SJCRH30 (cell line): ENCODE measurements around the gene FKBP7. TPM values are rescaled to one million over a fixed set of nuclear protein-coding genes. Genes with fewer than 3 reads are reported as not detected.
"Not testable (repeated sequence)": the region's sequence is repeated elsewhere in the genome, so short reads cannot be mapped to it uniquely, and the experiment has no call there.

Experiments
- DNase-seq, 2 experiments: peaks; one replicate each; pipeline ENCODE4 v3.0.0-alpha.2; 2015 to 2020
- H3K27ac ChIP-seq: fragments of 250-450 bp; sonication (Bioruptor Pico); 2 replicates; pipeline ENCODE4 v1.5.1; 2020; ENCODE audit warnings: mild to moderate bottlenecking, moderate library complexity
- H3K27me3 ChIP-seq: fragments of 250-450 bp; sonication (Bioruptor Pico); 2 replicates; pipeline ENCODE4 v1.5.1; 2020; ENCODE audit warnings: mild to moderate bottlenecking, moderate library complexity
- H3K36me3 ChIP-seq: fragments of 250-450 bp; sonication (Bioruptor Pico); 2 replicates; pipeline ENCODE4 v1.5.1; 2020; ENCODE audit warnings: mild to moderate bottlenecking, moderate library complexity
- H3K4me1 ChIP-seq: fragments of 250-450 bp; sonication (Bioruptor Pico); 2 replicates; pipeline ENCODE4 v1.5.1; 2020; ENCODE audit warnings: mild to moderate bottlenecking, moderate library complexity
- H3K4me3 ChIP-seq: fragments of 250-450 bp; sonication (Bioruptor Pico); 2 replicates; pipeline ENCODE4 v1.5.1; 2020; ENCODE audit warnings: mild to moderate bottlenecking, moderate library complexity
- H3K9me3 ChIP-seq: fragments of 250-450 bp; sonication (Bioruptor Pico); replicated peaks from 2 replicates; pipeline ENCODE4 v1.5.1; 2020; ENCODE audit warnings: mild to moderate bottlenecking, moderate library complexity
- total RNA-seq: library from RNA; depleted of rRNA; stranded (reverse); fragments of >200 nt; shearing (Covaris generic); gene quantifications from 2 replicates; pipeline ENCODE4 v1.2.3, GENCODE V29; 2014

Gene FKBP7
- total RNA-seq, 1 experiment from 2014 or later, result 48.4 TPM

- H3K27ac ChIP-seq, result no peak overlapping the region; the same call in 1 of the 2 replicates
- no peaks in the 10 kb centered on the region for H3K4me1 ChIP-seq
- no peaks in the 10 kb centered on the region for H3K9me3 ChIP-seq
- no peak for DNase-seq
- H3K4me3 ChIP-seq, result peak overlapping the region; percentile 94
- no peaks in the 10 kb centered on the region for H3K27me3 ChIP-seq
- peaks cover 41% of the 10 kb centered on the region for H3K36me3 ChIP-seq
Measured at GRCh38 chr2:178448968-178449661, 29.3 kb downstream of the FKBP7 start.

- Histone ChIP-seq H3K27ac (no peak overlapping the region), H3K4me3 (no peak overlapping the region), H3K27me3 (no peaks in the 10 kb centered on the region), H3K9me3 (no peaks in the 10 kb centered on the region), H3K36me3 (peaks cover 95% of the 10 kb centered on the region), H3K4me1 (no peaks in the 10 kb centered on the region)
- DNase-seq, result no peak
Measured at GRCh38 chr2:178441426-178441825, 37.0 kb downstream of the FKBP7 start.

GRCh38 chr2:178436662-178437061 lies 41.7 kb downstream of the FKBP7 start:
- no peak for DNase-seq
- Histone ChIP-seq H3K4me1 (no peaks in the 10 kb centered on the region), H3K27ac (no peak overlapping the region), H3K27me3 (no peaks in the 10 kb centered on the region), H3K36me3 (peaks cover 93% of the 10 kb centered on the region), H3K9me3 (no peaks in the 10 kb centered on the region), H3K4me3 (no peak overlapping the region)

GRCh38 chr2:178429336-178429735 lies 49.1 kb downstream of the FKBP7 start:
- Histone ChIP-seq H3K4me1 (no peaks in the 10 kb centered on the region), H3K36me3 (peaks cover 77% of the 10 kb centered on the region), H3K27me3 (no peaks in the 10 kb centered on the region), H3K9me3 (no peaks in the 10 kb centered on the region; the same call in 1 of the 2 replicates), H3K4me3 (no peak overlapping the region), H3K27ac (no peak overlapping the region)
- DNase-seq, result no peak

GRCh38 chr2:178428396-178428806 lies 50.0 kb downstream of the FKBP7 start:
- H3K27me3 ChIP-seq, result no peaks in the 10 kb centered on the region
- H3K4me3 ChIP-seq, result no peak overlapping the region
- peaks cover 69% of the 10 kb centered on the region for H3K36me3 ChIP-seq
- H3K27ac ChIP-seq, result no peak overlapping the region
- no peaks in the 10 kb centered on the region; the same call in 1 of the 2 replicates for H3K9me3 ChIP-seq
- no peak for DNase-seq
- H3K4me1 ChIP-seq, result no peaks in the 10 kb centered on the region

GRCh38 chr2:178427458-178427857 lies 50.9 kb downstream of the FKBP7 start:
- no peak overlapping the region for H3K4me3 ChIP-seq
- peaks cover 60% of the 10 kb centered on the region for H3K36me3 ChIP-seq
- H3K4me1 ChIP-seq, result no peaks in the 10 kb centered on the region
- H3K9me3 ChIP-seq, result no peaks in the 10 kb centered on the region; the same call in 1 of the 2 replicates
- DNase-seq, result no peak
- H3K27ac ChIP-seq, result no peak overlapping the region
- no peaks in the 10 kb centered on the region for H3K27me3 ChIP-seq

GRCh38 chr2:178426388-178426787 lies 52.0 kb downstream of the FKBP7 start:
- no peak for DNase-seq

GRCh38 chr2:178425255-178425827 lies 53.1 kb downstream of the FKBP7 start:
- H3K4me1 ChIP-seq, result no peaks in the 10 kb centered on the region
- H3K27me3 ChIP-seq, result no peaks in the 10 kb centered on the region
- no peak for DNase-seq
- no peak overlapping the region for H3K4me3 ChIP-seq
- H3K9me3 ChIP-seq, result no peaks in the 10 kb centered on the region; the same call in 1 of the 2 replicates
- H3K27ac ChIP-seq, result no peak overlapping the region
- H3K36me3 ChIP-seq, result peaks cover 40% of the 10 kb centered on the region

More at GRCh38 chr2:178426388-178426787, 52.0 kb downstream of the FKBP7 start:
- H3K4me1 ChIP-seq, result no peaks in the 10 kb centered on the region
- H3K4me3 ChIP-seq, result no peak overlapping the region
- H3K9me3 ChIP-seq, result no peaks in the 10 kb centered on the region; the same call in 1 of the 2 replicates
- H3K27me3 ChIP-seq, result no peaks in the 10 kb centered on the region
- H3K27ac ChIP-seq, result no peak overlapping the region
- peaks cover 49% of the 10 kb centered on the region for H3K36me3 ChIP-seq

GRCh38 chr2:178423746-178424145 lies 54.7 kb downstream of the FKBP7 start:
- peaks cover 24% of the 10 kb centered on the region for H3K36me3 ChIP-seq
- H3K27me3 ChIP-seq, H3K4me3 ChIP-seq, DNase-seq, H3K27ac ChIP-seq, H3K4me1 ChIP-seq, H3K9me3 ChIP-seq: not testable (repeated sequence)

- H3K9me3 ChIP-seq, result no peaks in the 10 kb centered on the region; the same call in 1 of the 2 replicates
- no peak for DNase-seq
- no peak overlapping the region for H3K27ac ChIP-seq
- no peaks in the 10 kb centered on the region for H3K27me3 ChIP-seq
- peaks cover 11% of the 10 kb centered on the region for H3K36me3 ChIP-seq
- no peaks in the 10 kb centered on the region for H3K4me1 ChIP-seq
- no peak overlapping the region for H3K4me3 ChIP-seq
Measured at GRCh38 chr2:178422097-178422496, 56.3 kb downstream of the FKBP7 start.

- Histone ChIP-seq H3K4me3 (no peak overlapping the region), H3K36me3 (peaks cover 2% of the 10 kb centered on the region; the same call in 1 of the 2 replicates), H3K4me1 (no peaks in the 10 kb centered on the region), H3K27me3 (no peaks in the 10 kb centered on the region), H3K9me3 (no peaks in the 10 kb centered on the region; the same call in 1 of the 2 replicates), H3K27ac (no peak overlapping the region)
- no peak for DNase-seq
Measured at GRCh38 chr2:178420463-178420999, 57.9 kb downstream of the FKBP7 start.

- H3K4me3 ChIP-seq, result no peak overlapping the region
- no peaks in the 10 kb centered on the region; the same call in 1 of the 2 replicates for H3K36me3 ChIP-seq
- no peaks in the 10 kb centered on the region for H3K27me3 ChIP-seq
- no peaks in the 10 kb centered on the region for H3K9me3 ChIP-seq
- no peak overlapping the region for H3K27ac ChIP-seq
- H3K4me1 ChIP-seq, result no peaks in the 10 kb centered on the region
- DNase-seq, result no peak
Measured at GRCh38 chr2:178419123-178419522, 59.3 kb downstream of the FKBP7 start.

GRCh38 chr2:178418426-178418825 lies 60.0 kb downstream of the FKBP7 start:
- H3K9me3 ChIP-seq, result no peaks in the 10 kb centered on the region
- H3K4me3 ChIP-seq, result no peak overlapping the region
- no peaks in the 10 kb centered on the region for H3K27me3 ChIP-seq
- H3K36me3 ChIP-seq, result no peaks in the 10 kb centered on the region; the same call in 1 of the 2 replicates
- H3K27ac ChIP-seq, result no peak overlapping the region
- H3K4me1 ChIP-seq, result no peaks in the 10 kb centered on the region
- DNase-seq, result no peak

GRCh38 chr2:178417916-178418315 lies 60.5 kb downstream of the FKBP7 start:
- Histone ChIP-seq H3K4me3 (no peak overlapping the region), H3K9me3 (no peaks in the 10 kb centered on the region), H3K36me3 (no peaks in the 10 kb centered on the region; the same call in 1 of the 2 replicates), H3K4me1 (no peaks in the 10 kb centered on the region), H3K27ac (no peak overlapping the region), H3K27me3 (no peaks in the 10 kb centered on the region)
- DNase-seq, result no peak

GRCh38 chr2:178415979-178416378 lies 62.4 kb downstream of the FKBP7 start:
- no peak overlapping the region for H3K4me3 ChIP-seq
- H3K9me3 ChIP-seq, result no peaks in the 10 kb centered on the region
- no peaks in the 10 kb centered on the region for H3K4me1 ChIP-seq
- no peaks in the 10 kb centered on the region; the same call in 1 of the 2 replicates for H3K36me3 ChIP-seq
- no peak overlapping the region for H3K27ac ChIP-seq
- H3K27me3 ChIP-seq, result no peaks in the 10 kb centered on the region
- no peak for DNase-seq
